Fibroblast of the aortic adventitia (primary cell): ENCODE measurements around the gene TMEM63B. TPM values are rescaled to one million over a fixed set of nuclear protein-coding genes. Genes with fewer than 3 reads are reported as not detected.
"Not testable (repeated sequence)": the region's sequence is repeated elsewhere in the genome, so short reads cannot be mapped to it uniquely, and the experiment has no call there.

Experiments used
- DNase-seq: peaks from one replicate; pipeline ENCODE4 v3.0.0-alpha.2; 2010; ENCODE audit warnings: low read depth
- H3K4me3 ChIP-seq: 2 replicates; pipeline ENCODE4 v1.5.1; 2011; ENCODE audit warnings: low read depth, mild to moderate bottlenecking, control low read depth, low read length, moderate library complexity
- CTCF ChIP-seq: IDR thresholded peaks from 2 replicates; pipeline ENCODE4 v1.5.1; 2011; ENCODE audit warnings: mild to moderate bottlenecking, low read length, control low read depth, inconsistent platforms; ENCODE audit not compliant: insufficient read depth
- total RNA-seq: library from RNA; depleted of rRNA; stranded (reverse); fragments of >200 nt; gene quantifications from 2 replicates; pipeline ENCODE4 v1.2.3, GENCODE V29; 2012; ENCODE audit warnings: low replicate concordance

The TMEM63B gene
- total RNA-seq, 1 donor: 20.7 TPM

DNA sequence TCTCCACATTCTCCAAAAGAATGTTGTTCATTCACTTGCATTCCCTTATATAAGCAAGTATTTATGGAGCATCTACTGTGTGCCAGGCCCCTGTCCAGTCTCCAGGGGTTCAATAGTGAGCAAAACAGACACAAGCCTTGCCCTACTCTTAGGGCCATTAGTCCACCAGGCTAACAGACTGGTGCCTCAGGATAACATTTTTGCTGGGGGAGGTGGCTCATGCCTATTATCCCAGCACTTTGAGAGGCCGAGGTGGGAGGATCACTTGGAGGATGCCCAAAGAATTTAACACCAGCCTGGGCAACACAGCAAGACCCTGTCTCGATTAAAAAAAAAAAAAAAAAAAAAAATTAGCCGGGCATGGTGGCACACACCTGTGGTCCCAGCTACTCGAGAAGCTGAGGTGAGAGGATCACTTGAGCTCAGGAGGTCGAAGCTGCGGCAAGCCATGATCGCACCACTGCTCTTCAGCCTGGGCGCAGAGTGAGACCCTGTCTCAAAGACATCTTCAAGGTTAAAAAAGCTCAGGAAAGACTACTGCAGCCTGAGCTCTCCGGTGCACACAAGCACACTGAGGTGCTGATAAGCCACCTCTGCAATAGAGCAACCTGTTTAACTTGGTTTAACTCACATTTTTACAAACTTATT lies 51.2 kb downstream of the TMEM63B start:
- TF ChIP-seq CTCF: no peak
- DNase-seq: no peak

DNA sequence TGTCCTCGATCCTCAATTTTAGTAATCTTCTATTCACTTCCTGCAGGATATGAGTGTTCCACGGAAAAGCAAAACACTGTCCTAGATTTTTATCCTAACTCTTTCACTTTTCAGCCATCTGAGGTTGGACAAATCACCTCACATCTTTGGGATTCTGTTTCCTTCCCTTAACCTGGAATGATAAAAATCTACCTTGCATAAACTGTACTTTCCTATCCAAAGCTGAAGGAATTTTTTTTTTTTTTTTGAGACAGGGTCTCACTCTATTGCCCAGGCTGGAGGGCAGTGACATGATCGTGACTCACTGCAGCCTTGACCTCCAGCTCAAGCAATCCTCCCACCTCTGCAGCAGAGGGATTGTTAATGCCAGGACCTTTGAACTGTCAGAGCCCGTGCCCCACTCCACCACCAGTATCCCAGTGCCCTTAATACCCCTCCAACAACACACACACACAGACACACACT lies 51.8 kb downstream of the TMEM63B start:
- DNase-seq: no peak
- no peak overlapping the region for H3K4me3 ChIP-seq
- no peak for TF ChIP-seq CTCF

More for the DNA sequence above, 51.2 kb downstream of the TMEM63B start:
- no peak overlapping the region for H3K4me3 ChIP-seq

- no peak overlapping the region for H3K4me3 ChIP-seq
- DNase-seq: no peak
- TF ChIP-seq CTCF: no peak
Measured at GRCh38 chr6:44179648-44180047, 52.3 kb downstream of the TMEM63B start.

DNA sequence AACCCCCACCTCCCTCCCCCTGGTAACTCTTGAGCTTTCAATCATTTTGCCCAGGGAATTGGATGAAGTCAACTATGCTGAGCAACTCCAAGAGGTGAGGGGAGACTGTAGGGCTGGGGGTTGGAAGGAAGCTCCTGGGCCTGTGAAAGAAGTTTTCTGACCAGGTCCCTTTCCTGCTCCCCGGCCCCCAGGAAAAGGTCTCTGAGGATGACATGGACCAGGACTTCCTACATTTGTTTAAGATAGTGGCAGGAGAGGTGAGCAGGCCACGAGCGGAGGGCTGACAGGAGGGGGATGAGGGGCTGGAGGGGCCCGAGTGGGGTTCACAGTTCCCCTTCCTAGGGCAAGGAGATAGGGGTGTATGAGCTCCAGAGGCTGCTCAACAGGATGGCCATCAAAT lies 53.1 kb downstream of the TMEM63B start:
- no peak for TF ChIP-seq CTCF
- no peak for DNase-seq
- no peak overlapping the region for H3K4me3 ChIP-seq

DNA sequence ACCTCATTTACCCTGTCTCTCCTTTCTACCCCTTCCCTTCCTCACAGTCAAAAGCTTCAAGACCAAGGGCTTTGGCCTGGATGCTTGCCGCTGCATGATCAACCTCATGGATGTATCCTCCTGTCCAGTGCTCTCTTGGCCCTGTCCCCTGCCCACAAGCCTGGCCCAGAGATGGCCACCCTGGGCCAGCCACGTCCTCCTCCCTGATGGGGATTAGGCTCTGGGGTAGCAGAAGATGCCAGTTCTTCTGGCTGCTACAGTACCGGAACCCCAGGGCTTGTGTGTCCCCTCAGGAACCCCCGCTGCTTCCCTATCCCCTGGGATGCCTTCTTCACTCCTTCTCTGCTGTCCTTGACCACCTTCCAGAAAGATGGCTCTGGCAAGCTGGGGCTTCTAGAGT lies 53.5 kb downstream of the TMEM63B start:
- no peak overlapping the region for H3K4me3 ChIP-seq
- no peak for DNase-seq
- TF ChIP-seq CTCF: no peak

DNA sequence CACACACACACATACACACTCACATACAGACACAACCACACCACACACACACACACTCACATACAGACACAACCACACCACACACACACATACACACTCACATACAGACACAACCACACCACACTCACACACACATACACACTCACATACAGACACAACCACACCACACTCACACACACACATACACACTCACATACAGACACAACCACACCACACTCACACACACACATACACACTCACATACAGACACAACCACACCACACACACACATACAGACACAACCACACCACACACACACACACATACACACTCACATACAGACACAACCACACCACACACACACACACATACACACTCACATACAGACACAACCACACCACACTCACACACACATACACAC lies 54.4 kb downstream of the TMEM63B start:
- not testable (repeated sequence) for H3K4me3 ChIP-seq

DNA sequence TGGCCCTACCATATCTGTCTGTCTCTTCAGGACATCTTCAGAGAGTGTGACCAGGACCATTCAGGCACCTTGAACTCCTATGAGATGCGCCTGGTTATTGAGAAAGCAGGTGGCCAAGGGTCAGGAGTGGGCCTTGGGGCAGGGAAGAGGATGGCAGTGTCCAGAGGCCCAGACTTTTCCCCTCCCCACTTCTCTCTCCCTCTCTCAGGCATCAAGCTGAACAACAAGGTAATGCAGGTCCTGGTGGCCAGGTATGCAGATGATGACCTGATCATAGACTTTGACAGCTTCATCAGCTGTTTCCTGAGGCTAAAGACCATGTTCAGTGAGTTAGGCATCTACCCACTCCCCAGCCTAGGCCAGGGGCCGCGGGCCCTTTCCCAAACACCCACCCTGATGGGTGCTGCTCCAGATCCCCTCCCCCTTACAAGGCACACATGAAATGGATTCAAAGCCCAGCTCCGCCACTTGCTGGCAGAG lies 55.6 kb downstream of the TMEM63B start:
- TF ChIP-seq CTCF: no peak
- DNase-seq: no peak
- no peak overlapping the region for H3K4me3 ChIP-seq

More for the DNA sequence above, 54.4 kb downstream of the TMEM63B start:
- not testable (repeated sequence) for DNase-seq
